ENCODE results near the gene PPM1H.

Gene PPM1H

GRCh38 chr12:62866451-62867082 is 68.4 kb downstream of the PPM1H start:
- DNase-seq = no peak

GRCh38 chr12:62865937-62866336 is 69.0 kb downstream of the PPM1H start:
- no peak for DNase-seq

GRCh38 chr12:62865065-62865464 is 69.9 kb downstream of the PPM1H start:
- DNase-seq = no peak

- DNase-seq = no peak
These were observed 72.6 kb downstream of the PPM1H start for GRCh38 chr12:62862259-62862881.

GRCh38 chr12:62861586-62861985 is 73.4 kb downstream of the PPM1H start:
- DNase-seq = no peak

GRCh38 chr12:62860501-62861411 is 74.2 kb downstream of the PPM1H start:
- DNase-seq = no peak

- DNase-seq = no peak
These were observed 74.9 kb downstream of the PPM1H start for GRCh38 chr12:62860020-62860419.

GRCh38 chr12:62859321-62859737 is 75.6 kb downstream of the PPM1H start:
- no peak for DNase-seq

- DNase-seq = no peak
These were observed 78.5 kb downstream of the PPM1H start for GRCh38 chr12:62856454-62856853.

GRCh38 chr12:62854024-62854423 is 80.9 kb downstream of the PPM1H start:
- DNase-seq = no peak

GRCh38 chr12:62849398-62849797 is 85.6 kb downstream of the PPM1H start:
- DNase-seq = no peak

- DNase-seq = no peak
These were observed 86.5 kb downstream of the PPM1H start for GRCh38 chr12:62848418-62848817.

GRCh38 chr12:62847709-62848108 is 87.2 kb downstream of the PPM1H start:
- DNase-seq = no peak

GRCh38 chr12:62846491-62846890 is 88.5 kb downstream of the PPM1H start:
- no peak for DNase-seq

GRCh38 chr12:62844915-62845314 is 90.0 kb downstream of the PPM1H start:
- no peak for DNase-seq

- no peak for DNase-seq
These were observed 91.2 kb downstream of the PPM1H start for GRCh38 chr12:62843716-62844115.

- no peak for DNase-seq
These were observed 93.1 kb downstream of the PPM1H start for GRCh38 chr12:62841846-62842245.

GRCh38 chr12:62840806-62841205 is 94.1 kb downstream of the PPM1H start:
- DNase-seq = no peak

GRCh38 chr12:62839869-62840660 is 94.9 kb downstream of the PPM1H start:
- DNase-seq = no peak

GRCh38 chr12:62834971-62835547 is 99.9 kb downstream of the PPM1H start:
- DNase-seq = no peak

- DNase-seq = no peak
These were observed 100.5 kb downstream of the PPM1H start for GRCh38 chr12:62834406-62834805.

GRCh38 chr12:62833634-62834033 is 101.3 kb downstream of the PPM1H start:
- no peak for DNase-seq

GRCh38 chr12:62832558-62832957 is 102.4 kb downstream of the PPM1H start:
- no peak for DNase-seq

All from activated naive CD4-positive, alpha-beta T cell (primary cell).